MM.1S (cell line): ENCODE data around the gene VPS52.

ENCODE experiments used
- DNase-seq: peaks from one replicate; pipeline ENCODE4 v3.0.0-alpha.2; 2015
- H2AFZ ChIP-seq: fragments of 300-600 bp; sonication (generic); 2 replicates; pipeline ENCODE4 v1.6.0; 2016; ENCODE audit warnings: antibody characterized with exemption, low read length
- H3F3A ChIP-seq: fragments of 300-600 bp; sonication (generic); 2 replicates; pipeline ENCODE4 v1.6.1; 2016; ENCODE audit warnings: mild to moderate bottlenecking, antibody characterized with exemption, low read length, moderate library complexity, mixed read lengths; ENCODE audit not compliant: insufficient read depth
- H3K27ac ChIP-seq: fragments of 300-600 bp; sonication (generic); 2 replicates; pipeline ENCODE4 v1.5.1; 2016; ENCODE audit warnings: mild to moderate bottlenecking, low read length
- H3K27me3 ChIP-seq: fragments of 300-600 bp; sonication (generic); replicated peaks from 2 replicates; pipeline ENCODE4 v1.6.0; 2016; ENCODE audit warnings: low read length; ENCODE audit not compliant: insufficient read depth
- H3K36me3 ChIP-seq: fragments of 300-600 bp; sonication (generic); replicated peaks from 2 replicates; pipeline ENCODE4 v1.6.1; 2016; ENCODE audit warnings: mild to moderate bottlenecking, low read length, mixed read lengths; ENCODE audit not compliant: insufficient read depth
- H3K4me1 ChIP-seq: fragments of 300-600 bp; sonication (generic); 2 replicates; pipeline ENCODE4 v1.6.1; 2016; ENCODE audit warnings: low read length, mixed read lengths
- H3K4me2 ChIP-seq: fragments of 300-600 bp; sonication (generic); 2 replicates; pipeline ENCODE4 v1.6.0; 2016; ENCODE audit warnings: low read depth, low read length
- H3K4me3 ChIP-seq: fragments of 300-600 bp; sonication (generic); 2 replicates; pipeline ENCODE4 v1.5.1; 2016; ENCODE audit warnings: low read length, mixed read lengths
- H3K79me2 ChIP-seq: fragments of 300-600 bp; sonication (generic); 2 replicates; pipeline ENCODE4 v1.6.1; 2016; ENCODE audit warnings: mixed run types, low read length, mixed read lengths
- H3K9ac ChIP-seq: fragments of 300-600 bp; sonication (generic); 2 replicates; pipeline ENCODE4 v1.6.1; 2016; ENCODE audit warnings: low read length, mixed read lengths
- H3K9me2 ChIP-seq: fragments of 300-600 bp; sonication (generic); replicated peaks from 2 replicates; pipeline ENCODE4 v1.6.1; 2016; ENCODE audit warnings: mild to moderate bottlenecking, low read length, mixed read lengths; ENCODE audit not compliant: insufficient read depth
- H3K9me3 ChIP-seq: fragments of 300-600 bp; sonication (generic); replicated peaks from 2 replicates; pipeline ENCODE4 v1.6.1; 2016; ENCODE audit warnings: mild to moderate bottlenecking, low read length, mixed read lengths; ENCODE audit not compliant: insufficient read depth
- H4K20me1 ChIP-seq: fragments of 300-600 bp; sonication (generic); 2 replicates; pipeline ENCODE4 v1.6.1; 2016; ENCODE audit warnings: mild to moderate bottlenecking, low read length, moderate library complexity, mixed read lengths; ENCODE audit not compliant: insufficient read depth
- EZH2 ChIP-seq: fragments of 300-600 bp; sonication (generic); optimal IDR thresholded peaks from 2 replicates; pipeline ENCODE3; 2017; ENCODE audit warnings: low read depth, mild to moderate bottlenecking, antibody characterized with exemption, low read length, mixed read lengths
- EZH2phosphoT487 ChIP-seq: fragments of 300-600 bp; sonication (generic); IDR thresholded peaks from 2 replicates; pipeline ENCODE4 v1.6.1; 2018; ENCODE audit warnings: antibody characterized with exemption, low read length
- TF ChIP-seq, protein P1 (sequence below): fragments of 300-600 bp; sonication (generic); IDR thresholded peaks from 2 replicates; pipeline ENCODE4 v1.5.1; 2016; ENCODE audit warnings: antibody characterized with exemption, low read length, mixed read lengths

Gene VPS52

DNA sequence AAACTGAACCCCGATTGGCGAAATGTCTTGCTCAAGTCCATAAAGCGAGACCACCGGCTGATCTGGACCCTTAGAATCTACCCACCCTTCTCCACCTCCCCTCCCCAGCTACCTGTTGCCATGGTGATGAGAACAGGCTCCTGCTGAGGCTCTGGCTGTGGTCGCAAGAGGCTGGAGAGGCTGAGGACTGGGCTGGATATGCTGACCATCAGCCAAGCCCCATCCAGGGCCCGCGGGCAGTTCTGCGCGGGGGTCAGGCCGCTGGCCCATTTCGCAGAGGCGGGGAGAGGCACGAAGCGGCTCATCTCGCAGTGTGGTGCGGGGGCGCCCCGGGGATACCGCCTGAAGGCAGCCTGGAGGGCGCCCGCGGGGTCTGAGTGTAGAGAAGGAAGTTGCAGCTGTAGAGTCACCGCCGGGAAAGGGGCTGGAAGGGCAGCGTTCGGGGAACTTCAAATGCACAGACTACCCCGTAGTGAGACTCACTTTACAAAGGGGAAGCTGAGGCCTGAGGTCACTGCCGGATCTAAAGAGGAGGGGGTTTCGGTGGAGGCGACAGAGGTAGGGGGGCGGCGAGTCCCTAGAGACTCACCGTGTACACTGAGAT lies 41.5 kb upstream of the VPS52 start:
- Histone ChIP-seq H3K9me3 (no peaks in the 10 kb centered on the region), H3K27ac (peak overlapping the region; percentile 99), H3K9me2 (no peaks in the 10 kb centered on the region), H3K27me3 (no peaks in the 10 kb centered on the region), H3K36me3 (no peaks in the 10 kb centered on the region; the same call in 1 of the 2 replicates), H4K20me1 (0 out of 2 replicates have a peak, but pooled peaks cover 7% of the 10 kb centered on the region), H3K4me1 (peaks cover 23% of the 10 kb centered on the region), H3K79me2 (peaks cover 86% of the 10 kb centered on the region), H3K4me2 (peak overlapping the region; percentile 80), H3K9ac (peak overlapping the region; percentile 90), H2AFZ (peak overlapping the region; percentile 75; the same call in 1 of the 2 replicates), H3F3A (peaks cover 37% of the 10 kb centered on the region), H3K4me3 (peak overlapping the region; percentile 94)
- DNase-seq = peak; percentile 26
- TF ChIP-seq EZH2phosphoT487 (no peak), EZH2 (no peak)
- TF ChIP-seq, protein P1, sequence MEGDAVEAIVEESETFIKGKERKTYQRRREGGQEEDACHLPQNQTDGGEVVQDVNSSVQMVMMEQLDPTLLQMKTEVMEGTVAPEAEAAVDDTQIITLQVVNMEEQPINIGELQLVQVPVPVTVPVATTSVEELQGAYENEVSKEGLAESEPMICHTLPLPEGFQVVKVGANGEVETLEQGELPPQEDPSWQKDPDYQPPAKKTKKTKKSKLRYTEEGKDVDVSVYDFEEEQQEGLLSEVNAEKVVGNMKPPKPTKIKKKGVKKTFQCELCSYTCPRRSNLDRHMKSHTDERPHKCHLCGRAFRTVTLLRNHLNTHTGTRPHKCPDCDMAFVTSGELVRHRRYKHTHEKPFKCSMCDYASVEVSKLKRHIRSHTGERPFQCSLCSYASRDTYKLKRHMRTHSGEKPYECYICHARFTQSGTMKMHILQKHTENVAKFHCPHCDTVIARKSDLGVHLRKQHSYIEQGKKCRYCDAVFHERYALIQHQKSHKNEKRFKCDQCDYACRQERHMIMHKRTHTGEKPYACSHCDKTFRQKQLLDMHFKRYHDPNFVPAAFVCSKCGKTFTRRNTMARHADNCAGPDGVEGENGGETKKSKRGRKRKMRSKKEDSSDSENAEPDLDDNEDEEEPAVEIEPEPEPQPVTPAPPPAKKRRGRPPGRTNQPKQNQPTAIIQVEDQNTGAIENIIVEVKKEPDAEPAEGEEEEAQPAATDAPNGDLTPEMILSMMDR = no peak

DNA sequence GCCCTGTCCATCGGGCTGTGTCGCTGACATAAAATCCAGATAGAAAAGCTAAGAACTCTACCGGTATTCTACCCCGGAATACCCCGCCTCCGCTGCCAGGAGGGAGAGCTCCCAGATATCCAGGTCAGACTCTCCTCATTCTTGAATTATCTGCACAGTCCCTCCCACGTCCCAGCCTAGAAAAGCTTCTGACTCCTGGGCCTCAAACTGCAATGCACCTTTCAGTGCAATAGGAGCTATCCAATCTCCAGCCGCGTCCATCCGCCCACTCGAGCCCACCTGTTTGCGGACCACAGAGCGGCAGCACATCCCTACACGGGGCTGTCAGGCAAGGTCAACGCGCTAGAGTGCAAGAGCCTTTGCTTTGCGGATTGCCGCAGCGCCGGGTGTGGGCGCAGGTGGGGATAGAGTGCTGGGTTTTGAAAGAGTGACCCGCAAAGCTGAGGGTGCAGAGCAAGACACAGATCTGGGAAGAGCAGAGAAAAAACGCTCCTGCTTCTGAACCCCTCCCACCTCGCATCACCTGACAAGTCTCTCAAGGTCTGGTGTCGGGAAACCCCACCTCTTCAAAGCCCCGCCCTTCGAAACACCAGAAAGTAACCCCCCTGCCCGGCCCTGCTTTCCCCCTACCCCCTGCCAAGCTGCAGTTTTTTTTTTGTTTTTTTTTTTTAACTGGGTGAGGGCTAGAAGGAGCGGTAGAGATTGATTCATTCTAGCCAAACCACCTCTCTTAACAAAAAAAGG lies 40.9 kb upstream of the VPS52 start:
- Histone ChIP-seq H3K9me3 (no peaks in the 10 kb centered on the region), H3K9ac (peak overlapping the region; percentile 90), H3K27me3 (no peaks in the 10 kb centered on the region), H3K9me2 (no peaks in the 10 kb centered on the region), H3K4me3 (peak overlapping the region; percentile 94), H3K4me2 (peak overlapping the region; percentile 80), H3F3A (peaks cover 32% of the 10 kb centered on the region), H4K20me1 (0 out of 2 replicates have a peak, but pooled peaks cover 7% of the 10 kb centered on the region), H3K36me3 (no peaks in the 10 kb centered on the region; the same call in 1 of the 2 replicates), H2AFZ (no peak overlapping the region), H3K27ac (peak overlapping the region; percentile 99), H3K79me2 (peaks cover 92% of the 10 kb centered on the region), H3K4me1 (peaks cover 23% of the 10 kb centered on the region)
- TF ChIP-seq EZH2phosphoT487 = no peak
- no peak for TF ChIP-seq EZH2
- TF ChIP-seq, protein P1 = peak; percentile 30
- DNase-seq = peak; percentile 93

DNA sequence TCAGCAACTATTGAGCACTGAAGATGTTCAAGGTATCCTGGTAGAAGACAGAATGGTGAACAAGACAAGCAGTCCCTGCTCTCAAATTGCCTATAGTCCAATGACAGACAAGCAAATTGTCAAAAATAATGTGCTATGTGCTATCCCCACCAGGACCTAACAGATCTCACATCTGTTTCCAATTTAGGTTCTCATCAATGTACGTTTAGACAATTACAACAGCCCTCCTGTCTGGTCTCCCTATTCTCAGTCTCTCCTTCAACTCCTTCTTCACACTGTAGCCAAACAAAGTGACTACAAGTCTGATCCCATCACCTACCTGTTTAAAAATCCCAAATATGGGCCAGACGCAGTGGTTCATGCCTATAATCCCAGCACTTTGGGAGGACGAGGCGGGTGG lies 34.7 kb upstream of the VPS52 start:
- Histone ChIP-seq H3K4me1 (no peaks in the 10 kb centered on the region), H3K4me2 (no peak overlapping the region), H3K36me3 (no peaks in the 10 kb centered on the region; the same call in 1 of the 2 replicates), H3K4me3 (no peak overlapping the region), H3F3A (no peaks in the 10 kb centered on the region; the same call in 1 of the 2 replicates), H3K9ac (no peak overlapping the region), H3K27ac (no peak overlapping the region), H4K20me1 (no peaks in the 10 kb centered on the region), H3K27me3 (no peaks in the 10 kb centered on the region), H3K9me2 (no peaks in the 10 kb centered on the region), H3K9me3 (no peaks in the 10 kb centered on the region), H2AFZ (no peak overlapping the region), H3K79me2 (peaks cover 70% of the 10 kb centered on the region)
- DNase-seq = no peak
- TF ChIP-seq EZH2 (no peak), EZH2phosphoT487 (no peak)
- TF ChIP-seq, protein P1 = no peak
